Endothelial cell (in vitro differentiated cells): Measurements from ENCODE around the gene TRMT6. TPM values are rescaled to one million over a fixed set of nuclear protein-coding genes. Genes with fewer than 3 reads are reported as not detected.

ENCODE experiments used
- DNase-seq: peaks from one replicate; pipeline ENCODE4 v3.0.0; 2021; ENCODE audit warnings: low spot score
- H3K27ac Mint-ChIP-seq: one replicate; pipeline ENCODE4 v1.8.0; 2021; ENCODE audit warnings: mixed read lengths, inconsistent platforms; ENCODE audit not compliant: unreplicated experiment
- H3K27me3 Mint-ChIP-seq: one replicate; pipeline ENCODE4 v1.8.0; 2021; ENCODE audit warnings: mild to moderate bottlenecking, moderate library complexity, mixed read lengths, inconsistent platforms; ENCODE audit not compliant: unreplicated experiment
- H3K36me3 Mint-ChIP-seq: one replicate; pipeline ENCODE4 v1.8.0; 2021; ENCODE audit warnings: mild to moderate bottlenecking, low read depth, mixed read lengths, inconsistent platforms; ENCODE audit not compliant: unreplicated experiment
- H3K4me1 Mint-ChIP-seq: one replicate; pipeline ENCODE4 v1.8.0; 2021; ENCODE audit warnings: mild to moderate bottlenecking, mixed read lengths, inconsistent platforms; ENCODE audit not compliant: unreplicated experiment
- H3K4me3 Mint-ChIP-seq: one replicate; pipeline ENCODE4 v1.8.0; 2021; ENCODE audit warnings: mild to moderate bottlenecking, mixed read lengths, inconsistent platforms; ENCODE audit not compliant: unreplicated experiment
- H3K9me3 Mint-ChIP-seq: one replicate; pipeline ENCODE4 v1.8.0; 2021; ENCODE audit warnings: mixed read lengths, inconsistent platforms; ENCODE audit not compliant: unreplicated experiment
- CTCF ChIP-seq: fragments of 200-600 bp; sonication (generic); IDR thresholded peaks from one replicate; pipeline ENCODE4 v1.5.0; 2021; ENCODE audit warnings: antibody characterized with exemption; ENCODE audit not compliant: unreplicated experiment
- total RNA-seq: library from RNA; stranded (reverse); fragmentation: NEBNext Ultra II Directional; extraction: Animal tissue kit (Norgen Biotek cat#: 25700); gene quantifications from one replicate; pipeline ENCODE4 v1.2.1, GENCODE V29; 2021; ENCODE audit not compliant: unreplicated experiment

TRMT6 gene
- total RNA-seq, 1 donor from 2014 or later = 11.8 TPM

GRCh38 chr20:5913166-5913565, 37.2 kb downstream of the TRMT6 start:
- Mint-ChIP-seq H3K27ac (no peak overlapping the region), H3K4me3 (no peak overlapping the region), H3K36me3 (no peaks in the 10 kb centered on the region), H3K4me1 (peaks cover 5% of the 10 kb centered on the region), H3K9me3 (no peaks in the 10 kb centered on the region), H3K27me3 (peaks cover 4% of the 10 kb centered on the region)
- TF ChIP-seq CTCF = no peak
- no peak for DNase-seq

- Mint-ChIP-seq H3K27me3 (peaks cover 4% of the 10 kb centered on the region), H3K4me1 (peaks cover 5% of the 10 kb centered on the region), H3K9me3 (no peaks in the 10 kb centered on the region), H3K4me3 (no peak overlapping the region), H3K36me3 (no peaks in the 10 kb centered on the region), H3K27ac (no peak overlapping the region)
- TF ChIP-seq CTCF = no peak
- no peak for DNase-seq
These were observed 40.1 kb downstream of the TRMT6 start for GRCh38 chr20:5910186-5910585.

- Mint-ChIP-seq H3K4me3 (no peak overlapping the region), H3K36me3 (no peaks in the 10 kb centered on the region), H3K4me1 (peaks cover 5% of the 10 kb centered on the region), H3K27me3 (peaks cover 4% of the 10 kb centered on the region), H3K27ac (no peak overlapping the region), H3K9me3 (no peaks in the 10 kb centered on the region)
- no peak for DNase-seq
- no peak for TF ChIP-seq CTCF
These were observed 41.4 kb downstream of the TRMT6 start for GRCh38 chr20:5908981-5909380.

GRCh38 chr20:5900908-5901307, 49.4 kb downstream of the TRMT6 start:
- H3K9me3 Mint-ChIP-seq = no peaks in the 10 kb centered on the region
- H3K4me3 Mint-ChIP-seq = no peak overlapping the region
- no peak for DNase-seq
- no peaks in the 10 kb centered on the region for H3K4me1 Mint-ChIP-seq
- no peak for TF ChIP-seq CTCF
- no peaks in the 10 kb centered on the region for H3K27me3 Mint-ChIP-seq
- no peaks in the 10 kb centered on the region for H3K36me3 Mint-ChIP-seq
- no peak overlapping the region for H3K27ac Mint-ChIP-seq

- no peaks in the 10 kb centered on the region for H3K4me1 Mint-ChIP-seq
- H3K4me3 Mint-ChIP-seq = no peak overlapping the region
- H3K27ac Mint-ChIP-seq = no peak overlapping the region
- H3K36me3 Mint-ChIP-seq = no peaks in the 10 kb centered on the region
- H3K27me3 Mint-ChIP-seq = no peaks in the 10 kb centered on the region
- no peak for DNase-seq
- H3K9me3 Mint-ChIP-seq = no peaks in the 10 kb centered on the region
- TF ChIP-seq CTCF = no peak
These were observed 50.9 kb downstream of the TRMT6 start for GRCh38 chr20:5899444-5899843.
